Muscle layer of colon (tissue), 2 donors: ENCODE results near the gene LCN2.

Experiments used
- H3K27ac ChIP-seq: one replicate; pipeline ENCODE4 v1.7.0; 2013; ENCODE audit warnings: low read depth, mild to moderate bottlenecking, low read length, moderate library complexity
- H3K27me3 ChIP-seq, 2 donors: one replicate each; pipeline ENCODE4 v1.7.0; 2013; ENCODE audit warnings: low read length in 2 of 2, mild to moderate bottlenecking in 2 of 2; ENCODE audit not compliant: insufficient read depth in 2 of 2, control insufficient read depth in 1 of 2
- H3K36me3 ChIP-seq: one replicate; pipeline ENCODE4 v1.7.0; 2013; ENCODE audit warnings: mild to moderate bottlenecking, low read length; ENCODE audit not compliant: insufficient read depth
- H3K4me1 ChIP-seq: one replicate; pipeline ENCODE4 v1.7.0; 2013; ENCODE audit warnings: mild to moderate bottlenecking, low read length; ENCODE audit not compliant: insufficient read depth
- H3K4me3 ChIP-seq, 2 donors: one replicate each; pipeline ENCODE4 v1.7.0; 2013; ENCODE audit warnings: low read length in 2 of 2, low read depth in 1 of 2, mild to moderate bottlenecking in 1 of 2, moderate library complexity in 1 of 2
- H3K9ac ChIP-seq: one replicate; pipeline ENCODE4 v1.7.0; 2013; ENCODE audit warnings: low read length
- H3K9me3 ChIP-seq: one replicate; pipeline ENCODE4 v1.7.0; 2013; ENCODE audit warnings: mild to moderate bottlenecking, low read length
- donor health status: abdominal sarcoma.
- donor health status: Adenocarcinoma of cecum.

Gene LCN2

GRCh38 chr9:128117613-128118471 is 31.4 kb upstream of the LCN2 start:
- Histone ChIP-seq H3K27me3 (no peaks in the 10 kb centered on the region), H3K9ac (no peak overlapping the region), H3K9me3 (no peaks in the 10 kb centered on the region), H3K4me1 (peaks cover 7% of the 10 kb centered on the region), H3K36me3 (peaks cover 4% of the 10 kb centered on the region), H3K27ac (no peak overlapping the region), H3K4me3 (no peak overlapping the region)

GRCh38 chr9:128118472-128118857 is 30.8 kb upstream of the LCN2 start:
- Histone ChIP-seq H3K9me3 (no peaks in the 10 kb centered on the region), H3K27me3 (no peaks in the 10 kb centered on the region), H3K9ac (no peak overlapping the region), H3K27ac (no peak overlapping the region), H3K4me3 (no peak overlapping the region), H3K36me3 (peaks cover 5% of the 10 kb centered on the region), H3K4me1 (peaks cover 7% of the 10 kb centered on the region)

GRCh38 chr9:128118971-128119665 is 30.1 kb upstream of the LCN2 start:
- no peaks in the 10 kb centered on the region for H3K9me3 ChIP-seq
- H3K4me3 ChIP-seq: no peak overlapping the region
- H3K4me1 ChIP-seq: peaks cover 7% of the 10 kb centered on the region
- no peak overlapping the region for H3K27ac ChIP-seq
- no peaks in the 10 kb centered on the region for H3K27me3 ChIP-seq
- no peak overlapping the region for H3K9ac ChIP-seq
- peaks cover 5% of the 10 kb centered on the region for H3K36me3 ChIP-seq

GRCh38 chr9:128120061-128120740 is 29.1 kb upstream of the LCN2 start:
- H3K9ac ChIP-seq: no peak overlapping the region

GRCh38 chr9:128120741-128121465 is 28.4 kb upstream of the LCN2 start:
- H3K36me3 ChIP-seq: peaks cover 13% of the 10 kb centered on the region
- H3K27ac ChIP-seq: no peak overlapping the region
- H3K4me1 ChIP-seq: peaks cover 19% of the 10 kb centered on the region
- H3K9me3 ChIP-seq: no peaks in the 10 kb centered on the region
- H3K27me3 ChIP-seq: no peaks in the 10 kb centered on the region
- H3K4me3 ChIP-seq: no peak overlapping the region
- H3K9ac ChIP-seq: no peak overlapping the region

More at GRCh38 chr9:128120061-128120740, 29.1 kb upstream of the LCN2 start:
- H3K36me3 ChIP-seq: peaks cover 13% of the 10 kb centered on the region
- no peaks in the 10 kb centered on the region for H3K9me3 ChIP-seq
- no peak overlapping the region for H3K27ac ChIP-seq
- no peak overlapping the region for H3K4me3 ChIP-seq
- H3K4me1 ChIP-seq: peaks cover 12% of the 10 kb centered on the region
- H3K27me3 ChIP-seq: no peaks in the 10 kb centered on the region

GRCh38 chr9:128121466-128121810 is 27.8 kb upstream of the LCN2 start:
- H3K4me1 ChIP-seq: peaks cover 24% of the 10 kb centered on the region
- H3K27me3 ChIP-seq: no peaks in the 10 kb centered on the region
- H3K9ac ChIP-seq: no peak overlapping the region
- peaks cover 13% of the 10 kb centered on the region for H3K36me3 ChIP-seq
- no peak overlapping the region for H3K4me3 ChIP-seq
- no peaks in the 10 kb centered on the region for H3K9me3 ChIP-seq
- no peak overlapping the region for H3K27ac ChIP-seq

GRCh38 chr9:128121924-128122808 is 27.1 kb upstream of the LCN2 start:
- Histone ChIP-seq H3K4me1 (peaks cover 26% of the 10 kb centered on the region), H3K27me3 (no peaks in the 10 kb centered on the region), H3K9me3 (no peaks in the 10 kb centered on the region), H3K36me3 (peaks cover 13% of the 10 kb centered on the region), H3K4me3 (no peak overlapping the region), H3K27ac (no peak overlapping the region), H3K9ac (no peak overlapping the region)

GRCh38 chr9:128122809-128123175 is 26.5 kb upstream of the LCN2 start:
- Histone ChIP-seq H3K27me3 (no peaks in the 10 kb centered on the region), H3K9ac (no peak overlapping the region), H3K27ac (no peak overlapping the region), H3K4me1 (peaks cover 24% of the 10 kb centered on the region), H3K4me3 (no peak overlapping the region), H3K9me3 (no peaks in the 10 kb centered on the region), H3K36me3 (peaks cover 13% of the 10 kb centered on the region)

- Histone ChIP-seq H3K27ac (no peak overlapping the region), H3K9me3 (no peaks in the 10 kb centered on the region), H3K4me1 (peaks cover 19% of the 10 kb centered on the region), H3K36me3 (peaks cover 13% of the 10 kb centered on the region), H3K9ac (no peak overlapping the region), H3K4me3 (no peak overlapping the region), H3K27me3 (no peaks in the 10 kb centered on the region)
Measured at GRCh38 chr9:128123451-128124080, 25.7 kb upstream of the LCN2 start.

GRCh38 chr9:128124451-128124850 is 24.8 kb upstream of the LCN2 start:
- peaks cover 13% of the 10 kb centered on the region for H3K36me3 ChIP-seq
- H3K27ac ChIP-seq: no peak overlapping the region
- H3K9ac ChIP-seq: no peak overlapping the region
- peaks cover 28% of the 10 kb centered on the region for H3K4me1 ChIP-seq
- H3K27me3 ChIP-seq: no peaks in the 10 kb centered on the region
- H3K4me3 ChIP-seq: no peak overlapping the region
- no peaks in the 10 kb centered on the region for H3K9me3 ChIP-seq
